ENCODE data around the gene ATG4C.

GRCh38 chr1:62905872-62906271, 121.9 kb downstream of the ATG4C start:
- no peak for TF ChIP-seq POLR2AphosphoS5 (IDR thresholded peaks at IDR 0.05; ENCODE audit: low read depth, low read length)
- TF ChIP-seq POLR2A (IDR thresholded peaks at IDR 0.05; ENCODE audit: low read depth, low read length): no peak
- TF ChIP-seq TAF1 (IDR thresholded peaks at IDR 0.05; ENCODE audit: borderline replicate concordance, low read depth, low read length): no peak
